HUDEP-2 (cell line): ENCODE measurements around the gene KIF15.
"Not testable (repeated sequence)": the region's sequence is repeated elsewhere in the genome, so short reads cannot be mapped to it uniquely, and the experiment has no call there.

Source experiments
- DNase-seq, 76 experiments: peaks; one replicate each; lab custom pipeline; 2025; ENCODE audit not compliant: unreplicated experiment in 76 of 76; lab: John Stamatoyannopoulos, UW

The KIF15 gene

DNA sequence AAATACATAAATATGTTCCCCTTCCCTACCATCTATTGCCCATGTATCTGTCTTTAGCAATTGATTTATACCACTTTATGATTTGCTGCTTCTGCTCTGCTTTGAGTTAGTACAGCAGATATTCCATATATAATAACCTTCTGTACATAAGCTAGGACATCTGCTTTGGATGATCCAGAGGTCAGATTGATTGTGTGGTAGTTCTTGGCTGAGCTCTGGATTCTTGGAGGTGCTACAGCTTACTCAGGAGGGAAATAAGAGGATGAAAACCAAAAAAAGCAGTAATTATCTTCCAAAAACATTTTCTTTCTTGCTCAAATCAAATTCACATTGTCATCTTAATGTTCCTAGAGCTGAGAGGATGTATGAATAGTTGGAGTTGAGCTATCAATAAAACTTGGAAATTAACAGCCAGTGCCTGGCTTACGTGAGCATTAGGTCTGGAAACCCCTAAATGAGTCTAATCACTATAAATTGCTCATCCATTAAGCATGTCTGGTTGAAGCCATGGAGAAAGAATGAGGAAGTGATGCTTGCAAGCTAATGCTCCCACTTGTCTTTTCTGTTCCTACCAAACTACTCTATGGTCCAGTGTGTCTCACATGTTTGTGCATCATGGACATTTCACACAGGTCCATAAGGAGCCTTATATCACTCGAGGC, 63.8 kb downstream of the KIF15 start:
- DNase-seq: no peak

DNA sequence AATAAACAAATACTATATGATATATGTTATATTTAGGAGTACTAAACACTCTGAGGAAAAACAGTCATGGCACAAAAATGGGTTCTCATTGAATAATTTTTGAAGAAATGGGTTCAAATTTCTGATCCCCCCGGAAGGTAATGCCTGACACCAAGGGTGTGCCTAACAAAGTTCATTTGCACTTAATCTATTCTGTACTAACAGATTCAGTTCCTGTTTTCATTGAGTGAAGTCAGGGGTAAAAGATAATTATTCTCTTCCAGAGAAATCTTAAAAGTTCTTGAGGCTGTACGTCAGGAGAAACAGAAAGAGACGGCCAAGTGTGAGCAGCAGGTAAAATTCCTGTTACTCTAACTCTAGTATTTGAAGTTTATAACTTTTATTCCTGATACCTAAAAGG, 65.6 kb downstream of the KIF15 start:
- DNase-seq: no peak

DNA sequence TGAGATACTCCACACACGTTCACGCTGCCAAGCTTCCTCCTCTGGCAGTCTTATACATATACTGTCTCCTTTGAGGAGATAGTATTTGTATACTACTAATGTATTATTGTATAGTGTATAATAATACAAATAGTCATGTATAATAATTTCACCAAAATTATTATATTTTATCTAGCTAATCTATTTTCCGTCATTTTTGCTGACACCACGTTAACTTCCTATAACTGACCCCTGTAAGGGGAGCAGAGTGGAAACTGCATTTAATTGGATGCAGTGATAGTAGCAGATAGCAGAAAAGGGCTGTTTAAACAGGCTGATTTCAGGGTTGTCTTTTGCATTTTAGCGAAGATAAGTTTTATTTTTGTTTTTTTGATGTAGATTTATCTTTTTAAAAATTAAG, 69.6 kb downstream of the KIF15 start:
- no peak for DNase-seq

- DNase-seq: no peak
Observed at GRCh38 chr3:44832032-44832431, 70.4 kb downstream of the KIF15 start.

- no peak for DNase-seq
Observed at GRCh38 chr3:44832965-44833364, 71.4 kb downstream of the KIF15 start.

- DNase-seq: no peak
Observed at GRCh38 chr3:44833394-44833793, 71.8 kb downstream of the KIF15 start.

DNA sequence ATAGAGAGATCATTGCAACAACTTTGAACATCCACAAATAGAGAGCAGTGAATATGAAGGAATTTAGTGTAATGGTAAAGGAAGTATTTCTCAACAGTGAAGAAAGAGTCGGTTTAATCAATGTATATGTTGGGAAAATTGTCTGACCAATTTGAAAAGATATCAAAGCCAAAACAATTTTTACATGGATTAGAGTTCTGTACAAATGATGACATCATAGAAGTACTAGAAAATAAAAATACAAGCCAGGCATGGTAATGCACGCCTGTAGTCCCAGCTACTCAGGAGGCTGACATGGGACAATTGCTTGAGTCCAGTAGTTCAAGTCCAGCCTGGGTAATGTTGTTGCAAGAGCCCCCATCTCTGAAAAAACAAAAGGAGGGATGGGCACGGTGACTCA, 74.1 kb downstream of the KIF15 start:
- no peak for DNase-seq

GRCh38 chr3:44842376-44842775, 80.8 kb downstream of the KIF15 start:
- no peak for DNase-seq

DNA sequence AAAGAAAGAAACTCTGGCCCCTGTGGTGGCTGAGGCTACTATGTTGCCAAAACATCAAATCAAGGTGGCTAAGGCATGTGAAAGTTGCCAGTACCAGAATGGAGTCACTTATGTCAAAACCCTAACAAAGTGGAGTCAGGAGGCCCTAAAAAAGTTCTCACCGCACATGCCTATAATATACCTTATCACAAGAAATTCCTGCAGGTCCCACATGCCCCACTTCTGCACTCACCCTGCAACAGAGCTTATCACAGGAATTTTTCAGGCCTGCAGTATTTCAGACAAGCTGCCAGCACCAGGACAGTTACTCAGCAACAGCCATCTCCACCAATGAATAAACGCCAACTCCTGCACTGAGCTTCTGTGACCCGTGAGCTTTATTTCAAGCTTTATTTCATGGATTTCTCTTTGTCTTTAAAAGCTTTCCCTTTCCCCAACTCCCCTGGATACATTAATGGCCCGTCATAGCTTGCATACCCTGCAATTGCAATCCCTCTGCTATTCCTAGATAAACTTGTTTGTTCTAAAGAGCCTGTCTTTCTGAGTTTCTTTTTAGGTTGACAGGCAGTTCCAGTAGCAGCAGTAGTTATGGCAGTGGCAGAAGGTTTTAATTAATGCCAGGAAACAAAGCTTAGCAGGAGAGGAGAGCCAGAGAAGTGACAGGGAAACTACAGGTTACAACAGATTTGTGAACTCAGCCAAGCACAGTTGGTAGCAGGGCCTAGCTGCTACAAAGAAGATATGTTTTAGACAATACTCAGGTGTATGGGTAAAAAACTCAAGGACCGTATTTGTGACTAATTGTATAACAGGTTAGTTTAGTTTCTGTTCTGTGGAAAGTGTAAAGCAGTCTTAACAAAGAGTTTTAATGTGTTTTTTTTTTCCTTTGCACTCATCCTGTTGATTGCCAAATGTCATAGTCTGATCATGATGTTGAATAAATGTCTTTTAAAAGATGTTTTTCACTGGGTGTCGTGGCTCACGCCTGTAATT, 84.2 kb downstream of the KIF15 start:
- no peak for DNase-seq

DNA sequence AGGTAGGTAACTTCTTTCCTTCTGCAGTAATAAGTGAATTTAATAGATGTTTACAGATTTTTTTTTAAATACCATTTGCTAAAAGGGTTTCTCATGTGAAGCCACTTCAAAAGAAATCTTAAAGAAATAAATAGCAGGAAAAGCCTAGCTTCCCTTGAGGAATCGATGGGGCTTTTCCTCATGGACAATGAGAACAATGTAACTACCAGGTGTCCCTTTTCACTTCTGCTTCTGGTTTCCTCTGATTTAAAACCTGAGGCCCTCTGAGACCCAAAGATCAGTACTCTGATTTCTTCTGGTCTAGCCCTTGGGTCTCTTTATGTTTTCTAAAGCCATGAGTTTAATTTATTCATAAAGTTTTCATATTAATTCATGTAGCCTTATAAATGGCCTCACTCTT, 87.0 kb downstream of the KIF15 start:
- no peak for DNase-seq

- DNase-seq: not testable (repeated sequence)
Observed at GRCh38 chr3:44856663-44857062, 95.1 kb downstream of the KIF15 start.

- no peak for DNase-seq
Observed at GRCh38 chr3:44860117-44860516, 98.5 kb downstream of the KIF15 start.

- peak in 74 of 76 experiments; percentile 26 to 85 (median 74) for DNase-seq
Observed at GRCh38 chr3:44861412-44862225, 100.0 kb downstream of the KIF15 start, which contains the start of gene TMEM42. Gene TMEM42 (plus strand): TSS chr3:44861912. CDS start chr3:44861925, 13 bp downstream.

GRCh38 chr3:44862226-44862637, 100.6 kb downstream of the KIF15 start:
- DNase-seq: peak in 11 of 76 experiments; percentile 35 to 55 (median 39)

GRCh38 chr3:44865272-44866035, 103.9 kb downstream of the KIF15 start:
- no peak for DNase-seq

- DNase-seq: no peak
Observed at GRCh38 chr3:44867421-44868111, 106.0 kb downstream of the KIF15 start.

GRCh38 chr3:44870375-44871061, 108.9 kb downstream of the KIF15 start:
- DNase-seq: no peak

DNA sequence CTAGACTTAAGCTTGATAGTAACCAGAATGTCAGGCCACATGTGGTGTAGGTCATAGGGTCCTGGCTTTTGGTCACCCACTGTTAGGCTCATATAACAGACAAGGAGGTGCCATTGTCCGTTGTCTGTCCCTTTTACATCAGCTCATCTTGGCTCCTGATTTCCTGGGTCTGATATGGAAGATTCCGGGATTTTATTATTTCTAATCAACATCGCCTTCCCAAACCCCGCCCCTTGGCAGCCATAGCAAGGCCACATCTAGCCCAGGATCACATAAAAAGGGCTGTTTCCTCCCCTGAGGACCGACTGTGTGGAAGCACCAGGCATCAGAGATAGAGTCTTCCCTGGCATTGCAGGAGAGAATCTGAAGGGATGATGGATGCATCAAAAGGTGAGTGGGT, 112.7 kb downstream of the KIF15 start, which contains the start of gene TGM4:
Gene TGM4, plus strand, starts transcription at position 301 of the 400 bp plus-strand sequence. Its CDS starts 71 bp downstream, at position 372.
- DNase-seq: no peak

DNA sequence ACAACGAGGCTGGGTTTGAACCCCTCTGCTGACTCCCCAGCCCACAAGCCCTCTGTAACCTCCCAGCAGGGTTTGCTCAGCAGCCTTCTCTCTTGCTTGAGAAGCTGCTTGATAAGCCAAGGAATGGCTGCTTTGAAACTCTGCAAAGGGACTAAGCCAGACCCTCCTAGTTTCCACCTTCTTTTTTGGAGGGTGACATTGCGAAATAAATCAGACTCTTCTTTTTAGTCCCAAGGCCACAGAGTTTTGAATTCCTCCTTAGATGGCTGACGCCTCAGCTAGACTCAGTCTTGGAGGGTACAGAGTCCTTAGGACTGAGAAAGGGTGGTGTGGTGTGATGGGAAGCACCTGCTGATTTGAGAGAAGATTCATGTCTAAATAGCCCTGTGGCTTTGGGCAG, 114.0 kb downstream of the KIF15 start:
- no peak for DNase-seq
